HEK293T (cell line): ENCODE results near the gene RAB6B.

Experiments
- ARNT ChIP-seq: fragments of 450-650 bp; IDR thresholded peaks from 2 replicates; pipeline ENCODE4 v1.6.1; 2017; ENCODE audit warnings: mild to moderate bottlenecking
- CTBP1 ChIP-seq: fragments of 450-650 bp; IDR thresholded peaks from 2 replicates; pipeline ENCODE4 v1.6.1; 2016; ENCODE audit warnings: borderline replicate concordance
- ELF4 ChIP-seq: fragments of 450-650 bp; IDR thresholded peaks from 2 replicates; pipeline ENCODE4 v1.6.1; 2017; ENCODE audit warnings: antibody characterized with exemption
- FOXA1 ChIP-seq: fragments of 450-650 bp; IDR thresholded peaks from 2 replicates; pipeline ENCODE4 v1.6.1; 2016; ENCODE audit warnings: mild to moderate bottlenecking
- FOXK2 ChIP-seq: fragments of 450-650 bp; IDR thresholded peaks from 2 replicates; pipeline ENCODE4 v1.6.1; 2016; ENCODE audit warnings: mild to moderate bottlenecking
- FOXM1 ChIP-seq: fragments of 450-650 bp; IDR thresholded peaks from 2 replicates; pipeline ENCODE4 v1.6.1; 2017; ENCODE audit warnings: mild to moderate bottlenecking, borderline replicate concordance
- HDGF ChIP-seq: fragments of 450-650 bp; IDR thresholded peaks from 2 replicates; pipeline ENCODE4 v1.6.1; 2017; ENCODE audit warnings: antibody characterized with exemption, borderline replicate concordance
- NFRKB ChIP-seq: fragments of 450-650 bp; IDR thresholded peaks from 2 replicates; pipeline ENCODE4 v1.6.1; 2016; ENCODE audit warnings: mild to moderate bottlenecking, moderate library complexity
- SP1 ChIP-seq: fragments of 450-650 bp; IDR thresholded peaks from 2 replicates; pipeline ENCODE4 v1.6.1; 2017
- SUZ12 ChIP-seq: fragments of 450-650 bp; IDR thresholded peaks from 2 replicates; pipeline ENCODE4 v1.6.1; 2016; ENCODE audit warnings: mild to moderate bottlenecking
- TARDBP ChIP-seq: fragments of 450-650 bp; IDR thresholded peaks from 2 replicates; pipeline ENCODE4 v1.6.1; 2016
- ZNF384 ChIP-seq: fragments of 450-650 bp; IDR thresholded peaks from 2 replicates; pipeline ENCODE4 v1.6.1; 2016
- TF ChIP-seq, protein P1 (sequence below): fragments of 450-650 bp; IDR thresholded peaks from 2 replicates; pipeline ENCODE4 v1.6.1; 2016

DNA sequence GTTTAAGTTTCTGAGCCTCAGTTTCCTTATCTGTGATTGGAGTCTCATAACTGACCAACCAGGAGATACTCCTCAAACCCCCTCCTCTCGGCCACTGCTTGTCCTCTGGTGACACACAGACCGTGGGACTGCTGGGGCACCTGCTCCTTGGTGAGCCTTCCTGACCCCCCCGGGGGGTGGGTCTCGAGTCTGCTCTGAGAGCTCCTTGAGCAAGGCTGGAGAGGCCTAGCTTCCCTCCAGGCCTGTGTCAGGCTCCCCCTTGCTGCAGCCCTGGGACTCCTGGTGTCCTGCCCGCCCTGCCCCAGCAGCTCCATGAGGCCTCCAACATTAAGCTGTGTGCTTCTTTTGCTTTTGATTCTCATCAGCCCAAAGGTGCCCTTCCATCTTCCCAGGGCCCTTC lies 62.4 kb downstream of the RAB6B start:
- TF ChIP-seq TARDBP (no peak), FOXK2 (no peak), FOXM1 (no peak), SUZ12 (no peak), SP1 (no peak), ZNF384 (no peak), ARNT (no peak), FOXA1 (no peak), CTBP1 (no peak), NFRKB (no peak), ELF4 (no peak), HDGF (no peak)
- TF ChIP-seq, protein P1, sequence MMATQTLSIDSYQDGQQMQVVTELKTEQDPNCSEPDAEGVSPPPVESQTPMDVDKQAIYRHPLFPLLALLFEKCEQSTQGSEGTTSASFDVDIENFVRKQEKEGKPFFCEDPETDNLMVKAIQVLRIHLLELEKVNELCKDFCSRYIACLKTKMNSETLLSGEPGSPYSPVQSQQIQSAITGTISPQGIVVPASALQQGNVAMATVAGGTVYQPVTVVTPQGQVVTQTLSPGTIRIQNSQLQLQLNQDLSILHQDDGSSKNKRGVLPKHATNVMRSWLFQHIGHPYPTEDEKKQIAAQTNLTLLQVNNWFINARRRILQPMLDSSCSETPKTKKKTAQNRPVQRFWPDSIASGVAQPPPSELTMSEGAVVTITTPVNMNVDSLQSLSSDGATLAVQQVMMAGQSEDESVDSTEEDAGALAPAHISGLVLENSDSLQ = no peak
